ENCODE results near the gene BEND5. TPM values are rescaled to one million over a fixed set of nuclear protein-coding genes. Genes with fewer than 3 reads are reported as not detected.

BEND5 gene
- total RNA-seq, 2 donors from 2014 or later: 4.9 to 5.2 TPM

- no peaks in the 10 kb centered on the region for H3K9me3 ChIP-seq
- no peaks in the 10 kb centered on the region for H3K4me1 ChIP-seq (replicated peaks)
- H3K4me3 ChIP-seq: no peak overlapping the region
- no peak for DNase-seq (ENCODE audit: low spot score)
- WGBS: 93% methylated on average over 2 of the region's 2 CpGs
- intact Hi-C loops (cut with DNase I): no loop called here
- no peaks in the 10 kb centered on the region for H3K36me3 ChIP-seq
- no peak for TF ChIP-seq CTCF (IDR thresholded peaks at IDR 0.05)
- no peak for TF ChIP-seq POLR2A (IDR thresholded peaks at IDR 0.05)
- no peak for TF ChIP-seq POLR2AphosphoS5 (IDR thresholded peaks at IDR 0.05)
- H3K27ac ChIP-seq: no peak overlapping the region
- H3K27me3 ChIP-seq (replicated peaks; ENCODE audit: insufficient read depth): no peaks in the 10 kb centered on the region
Measured at GRCh38 chr1:48728584-48728983, 48.1 kb downstream of the BEND5 start.

GRCh38 chr1:48726557-48727215 lies 50.0 kb downstream of the BEND5 start:
- no peaks in the 10 kb centered on the region for H3K4me1 ChIP-seq (replicated peaks)
- WGBS: 93% methylated on average over 4 of the region's 4 CpGs

GRCh38 chr1:48726139-48726538 lies 50.6 kb downstream of the BEND5 start:
- no peak overlapping the region for H3K4me3 ChIP-seq
- WGBS: 100% methylated on average over 2 of the region's 2 CpGs
- H3K27me3 ChIP-seq (replicated peaks; ENCODE audit: insufficient read depth): no peaks in the 10 kb centered on the region
- H3K36me3 ChIP-seq: no peaks in the 10 kb centered on the region
- intact Hi-C loops (cut with DNase I): no loop called here
- TF ChIP-seq CTCF (IDR thresholded peaks at IDR 0.05) (no peak), POLR2AphosphoS5 (IDR thresholded peaks at IDR 0.05) (no peak), POLR2A (IDR thresholded peaks at IDR 0.05) (no peak)
- DNase-seq (ENCODE audit: low spot score): no peak
- no peak overlapping the region for H3K27ac ChIP-seq
- no peaks in the 10 kb centered on the region for H3K9me3 ChIP-seq
- no peaks in the 10 kb centered on the region for H3K4me1 ChIP-seq (replicated peaks)

More at GRCh38 chr1:48726557-48727215, 50.0 kb downstream of the BEND5 start:
- Histone ChIP-seq H3K9me3 (no peaks in the 10 kb centered on the region), H3K36me3 (no peaks in the 10 kb centered on the region), H3K27ac (no peak overlapping the region), H3K27me3 (replicated peaks; ENCODE audit: insufficient read depth) (no peaks in the 10 kb centered on the region), H3K4me3 (no peak overlapping the region)
- no peak for DNase-seq (ENCODE audit: low spot score)
- TF ChIP-seq POLR2A (IDR thresholded peaks at IDR 0.05) (no peak), CTCF (IDR thresholded peaks at IDR 0.05) (no peak), POLR2AphosphoS5 (IDR thresholded peaks at IDR 0.05) (no peak)
- intact Hi-C loops (cut with DNase I): no loop called here

- TF ChIP-seq CTCF (IDR thresholded peaks at IDR 0.05): no peak
- no peak for TF ChIP-seq POLR2A (IDR thresholded peaks at IDR 0.05)
- TF ChIP-seq POLR2AphosphoS5 (IDR thresholded peaks at IDR 0.05): no peak
- H3K36me3 ChIP-seq: no peaks in the 10 kb centered on the region
- no peaks in the 10 kb centered on the region for H3K4me1 ChIP-seq (replicated peaks)
- no peaks in the 10 kb centered on the region for H3K27me3 ChIP-seq (replicated peaks; ENCODE audit: insufficient read depth)
- H3K9me3 ChIP-seq: no peaks in the 10 kb centered on the region
- intact Hi-C loops (cut with DNase I): no loop called here
- H3K4me3 ChIP-seq: no peak overlapping the region
- H3K27ac ChIP-seq: no peak overlapping the region
- 78% methylated on average over 5 of the region's 5 CpGs for WGBS
- no peak for DNase-seq (ENCODE audit: low spot score)
Measured at GRCh38 chr1:48725341-48726046, 51.2 kb downstream of the BEND5 start.

GRCh38 chr1:48720929-48721328 lies 55.8 kb downstream of the BEND5 start:
- H3K4me1 ChIP-seq (replicated peaks): no peaks in the 10 kb centered on the region
- no peak overlapping the region for H3K4me3 ChIP-seq
- TF ChIP-seq POLR2A (IDR thresholded peaks at IDR 0.05) (no peak), CTCF (IDR thresholded peaks at IDR 0.05) (no peak), POLR2AphosphoS5 (IDR thresholded peaks at IDR 0.05) (no peak)
- intact Hi-C loops (cut with DNase I): loop anchor here (2.0 kb wide), 1 partner anchor 70 kb away; no protein-coding TSS in a partner anchor
- no peak overlapping the region for H3K27ac ChIP-seq
- H3K36me3 ChIP-seq: no peaks in the 10 kb centered on the region
- no peaks in the 10 kb centered on the region for H3K9me3 ChIP-seq
- DNase-seq (ENCODE audit: low spot score): no peak
- no peaks in the 10 kb centered on the region for H3K27me3 ChIP-seq (replicated peaks; ENCODE audit: insufficient read depth)

Measured in prostate gland (tissue), 2 donors.